NCI-H1694 treated with DMSO at 0.1 percent for 48 hours (cell line): ENCODE measurements around the gene MS4A12.
"Not testable (repeated sequence)": the region's sequence is repeated elsewhere in the genome, so short reads cannot be mapped to it uniquely, and the experiment has no call there.

Experiments used
- DNase-seq: peaks from one replicate; lab custom pipeline; 2025; lab: John Stamatoyannopoulos, UW

MS4A12 gene

GRCh38 chr11:60512651-60513225 is 20.2 kb downstream of the MS4A12 start:
- DNase-seq, result no peak

DNA sequence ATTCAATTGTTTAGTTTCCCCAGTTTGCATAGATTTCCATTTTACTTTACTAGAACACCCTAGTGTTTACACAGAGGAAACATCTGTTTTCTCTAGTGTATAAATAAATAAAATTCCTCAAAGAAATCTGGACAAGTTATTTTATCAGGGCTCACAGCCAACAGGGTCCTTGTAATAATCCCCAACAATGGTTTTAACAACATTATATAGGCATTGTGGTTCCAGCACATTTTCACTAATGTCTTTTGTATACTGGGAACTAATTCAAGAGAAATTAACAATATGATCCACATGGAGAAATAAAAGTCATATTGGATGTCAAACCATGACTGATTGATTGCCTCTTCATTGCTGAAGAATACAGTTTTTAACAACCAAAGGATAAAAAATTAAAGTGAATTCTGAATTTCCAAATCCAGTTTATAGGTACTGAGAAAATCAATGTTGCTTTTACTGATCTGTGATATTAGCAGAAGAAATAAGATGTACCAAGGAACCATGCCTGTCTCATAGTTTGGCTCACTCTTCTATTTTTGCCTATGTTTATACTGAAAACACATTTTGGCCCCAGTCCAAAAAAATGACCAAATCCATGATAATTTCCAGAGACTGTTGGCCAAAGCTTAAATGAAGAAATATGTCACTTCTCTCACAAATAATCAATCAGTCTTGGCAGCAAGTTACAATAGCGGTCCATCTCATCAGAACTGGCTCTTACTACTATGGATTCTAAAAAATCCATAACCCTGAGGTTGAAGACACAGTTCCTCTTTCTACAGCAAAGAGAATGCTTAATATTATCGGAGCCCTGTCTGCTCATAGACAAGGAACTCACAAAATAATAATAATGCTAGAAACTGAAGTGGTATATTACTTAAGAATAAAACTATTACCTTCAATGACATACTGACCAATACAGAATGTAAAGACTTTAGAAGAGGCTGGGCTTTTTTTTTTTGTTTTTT is 21.2 kb downstream of the MS4A12 start:
- no peak for DNase-seq

- DNase-seq, result no peak
Observed at GRCh38 chr11:60515144-60515855, 22.7 kb downstream of the MS4A12 start, which contains the start of gene MS4A13. MS4A13 (plus strand) TSS chr11:60515392; CDS start chr11:60518084, 2,692 bp downstream.

DNA sequence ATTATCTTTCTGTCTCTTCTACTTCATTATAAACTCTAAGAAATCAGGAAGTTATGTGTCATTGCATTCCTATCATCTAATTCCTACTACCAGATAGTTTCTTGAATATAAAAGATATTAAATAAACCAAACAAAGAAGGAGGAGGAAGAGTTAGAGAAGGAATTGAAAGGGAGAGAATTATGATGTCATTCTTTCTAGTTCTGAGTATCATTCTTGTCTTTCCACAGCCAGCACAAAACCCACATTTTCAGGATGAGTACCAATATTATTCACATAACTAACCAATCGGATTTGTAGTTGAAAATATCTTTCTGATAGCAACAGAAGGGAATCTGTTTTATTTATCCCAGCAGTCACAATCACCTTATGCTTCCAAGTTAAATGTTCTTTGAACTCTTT is 35.9 kb downstream of the MS4A12 start:
- DNase-seq, result no peak

DNA sequence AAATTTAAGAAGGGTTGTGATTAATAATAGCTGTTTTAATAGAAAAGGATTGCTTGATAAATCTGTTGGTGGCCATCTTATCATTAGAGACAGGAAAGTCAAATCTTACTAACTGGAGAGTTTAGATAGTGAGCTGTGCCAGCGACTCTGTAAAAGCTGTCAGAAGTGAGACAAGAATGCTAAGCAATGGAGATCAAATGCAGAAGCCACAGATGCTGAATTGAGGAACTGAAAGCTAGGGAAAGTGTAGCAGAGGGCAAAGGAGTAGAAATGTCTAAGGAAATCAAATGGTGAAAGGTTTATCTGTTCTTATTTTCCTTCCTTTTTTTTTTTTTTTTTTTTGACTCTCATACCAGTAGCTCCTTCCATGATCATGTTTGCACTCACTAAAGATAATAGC is 36.4 kb downstream of the MS4A12 start:
- no peak for DNase-seq

DNA sequence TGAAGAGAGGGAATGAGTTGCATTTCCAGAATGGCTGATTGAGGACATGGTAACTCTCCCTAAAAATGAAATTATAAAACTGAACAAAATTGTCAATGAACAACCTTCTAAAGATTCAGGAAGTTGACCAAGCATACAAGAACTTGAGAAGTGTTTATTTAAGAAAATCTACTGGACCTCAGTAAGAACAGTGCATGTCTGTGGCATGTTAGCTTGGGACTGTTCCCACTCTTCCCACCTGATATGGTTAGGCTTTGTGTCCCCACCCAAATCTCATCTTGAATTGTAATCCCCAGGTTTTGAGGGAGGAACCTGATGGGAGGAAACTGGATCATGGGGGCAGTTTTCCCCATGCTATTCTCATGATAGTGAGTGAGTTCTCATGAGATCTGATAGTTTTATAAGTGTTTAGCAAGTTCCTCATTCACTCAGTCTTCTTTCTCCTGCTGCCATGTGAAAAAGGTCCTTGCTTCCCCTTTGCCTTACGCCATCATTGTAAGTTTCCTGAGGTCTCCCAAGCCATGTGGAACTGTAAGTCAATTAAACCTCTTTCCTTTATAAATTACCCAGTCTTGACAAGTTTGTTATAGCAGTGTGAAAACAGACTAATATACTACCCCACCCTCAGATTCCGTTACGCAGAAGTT is 38.0 kb downstream of the MS4A12 start:
- no peak for DNase-seq

- not testable (repeated sequence) for DNase-seq
Observed at GRCh38 chr11:60532383-60532782, 39.8 kb downstream of the MS4A12 start.

DNA sequence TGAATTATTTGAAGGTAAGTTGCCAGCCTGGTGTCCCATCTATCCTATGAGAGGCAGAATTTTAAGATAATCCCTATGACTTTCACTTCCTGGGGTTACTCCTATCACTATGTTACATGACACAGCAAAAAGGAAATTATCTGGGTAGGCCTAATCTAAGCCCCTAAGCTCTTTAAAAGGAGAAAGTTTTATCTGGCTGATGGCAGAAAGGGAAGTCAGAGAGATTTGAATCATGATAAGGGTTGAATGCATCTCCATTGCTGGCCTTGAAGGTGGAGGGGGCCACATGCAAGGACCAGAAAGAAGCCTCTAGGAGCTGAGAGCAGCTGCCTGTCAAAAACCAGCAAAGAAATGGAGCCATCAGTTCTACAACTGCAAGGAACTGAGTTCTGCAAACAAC is 46.0 kb downstream of the MS4A12 start:
- DNase-seq, result not testable (repeated sequence)

GRCh38 chr11:60544077-60544476 is 51.5 kb downstream of the MS4A12 start:
- DNase-seq, result no peak
